Dendritic cell treated with granulocyte-macrophage colony-stimulating factor and Interleukin-4, amounts not matched to agents 40 ng/mL and 50 ng/mL, for 4 days (primary cell): ENCODE measurements around the gene NFKB2.

ENCODE experiments used
- H3K27ac Mint-ChIP-seq: one replicate; pipeline ENCODE4 v1.8.0; 2022; ENCODE audit warnings: mild to moderate bottlenecking, mixed read lengths
- H3K27me3 Mint-ChIP-seq: one replicate; pipeline ENCODE4 v1.8.0; 2022; ENCODE audit warnings: mild to moderate bottlenecking, mixed read lengths
- H3K36me3 Mint-ChIP-seq: one replicate; pipeline ENCODE4 v1.8.0; 2022; ENCODE audit warnings: low read depth, mixed read lengths
- H3K4me1 Mint-ChIP-seq: one replicate; pipeline ENCODE4 v1.8.0; 2022; ENCODE audit warnings: low read depth, mixed read lengths
- H3K4me3 Mint-ChIP-seq: one replicate; pipeline ENCODE4 v1.8.0; 2022; ENCODE audit warnings: mild to moderate bottlenecking, moderate library complexity, mixed read lengths
- H3K9me3 Mint-ChIP-seq: one replicate; pipeline ENCODE4 v1.8.0; 2022; ENCODE audit warnings: mixed read lengths
- intact Hi-C: fragments of 100-400 bp; cut with micrococcal nuclease; formaldehyde crosslinking; loops from one replicate; pipeline ENCODE4 v1.15.0; 2022

Gene NFKB2

DNA sequence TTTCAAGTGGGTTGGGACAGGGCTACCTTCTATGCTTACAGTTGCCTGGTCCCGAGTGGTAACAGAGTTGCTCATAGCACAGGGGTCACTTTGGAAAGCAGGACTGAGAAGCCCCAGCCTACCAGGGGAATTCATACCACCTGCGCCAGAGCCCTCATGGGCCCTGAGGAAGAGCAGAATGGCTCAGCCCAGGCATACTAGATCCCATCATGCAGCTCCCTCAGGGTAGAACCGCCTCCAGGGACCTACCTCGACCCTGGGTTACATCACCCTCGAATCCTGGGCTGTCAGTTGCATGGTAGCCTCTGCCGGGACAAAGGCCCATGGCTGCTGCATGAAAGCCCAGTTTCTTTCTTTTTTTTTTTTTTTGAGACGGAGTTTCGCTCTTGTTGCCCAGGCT is 34.0 kb downstream of the NFKB2 start:
- Mint-ChIP-seq H3K4me1 (peaks cover 43% of the 10 kb centered on the region), H3K9me3 (no peaks in the 10 kb centered on the region), H3K36me3 (peaks cover 51% of the 10 kb centered on the region), H3K27me3 (no peaks in the 10 kb centered on the region), H3K4me3 (no peak overlapping the region), H3K27ac (no peak overlapping the region)
- intact Hi-C loops = no loop called here

DNA sequence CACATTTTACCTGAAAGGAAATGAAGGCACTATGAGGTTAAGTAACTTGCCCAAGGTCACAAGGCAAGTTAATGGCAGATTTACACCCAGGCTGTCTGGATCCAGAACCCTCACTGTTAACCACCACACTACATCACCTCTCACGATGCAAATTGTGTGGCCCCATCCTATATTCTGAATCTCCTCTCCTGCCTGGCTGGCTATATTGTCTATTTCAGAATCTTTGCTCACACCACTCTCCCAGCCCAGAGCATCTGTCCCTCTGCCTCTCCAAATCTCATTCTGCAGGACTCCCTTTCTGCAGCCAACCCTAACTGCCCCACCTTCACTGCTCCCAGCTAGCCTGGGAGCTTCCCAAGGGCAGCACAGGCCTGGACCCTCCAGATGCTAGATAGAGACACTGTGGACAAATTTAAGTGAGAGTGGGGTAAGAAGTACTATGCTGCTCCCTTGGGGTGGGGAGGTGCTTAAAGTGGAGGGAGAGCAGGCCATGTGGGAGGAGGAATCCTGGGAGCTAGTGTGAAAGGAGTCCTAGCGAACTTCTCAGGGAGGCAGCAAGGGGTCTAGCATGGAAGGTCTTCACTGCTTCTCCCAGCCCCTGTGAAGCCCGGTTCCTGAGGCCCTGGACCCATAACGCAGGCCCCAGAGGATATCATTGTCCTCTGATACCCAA is 36.1 kb downstream of the NFKB2 start:
- Mint-ChIP-seq H3K4me3 (peak overlapping the region; percentile 92), H3K9me3 (no peaks in the 10 kb centered on the region), H3K36me3 (peaks cover 30% of the 10 kb centered on the region), H3K4me1 (peaks cover 54% of the 10 kb centered on the region), H3K27me3 (no peaks in the 10 kb centered on the region), H3K27ac (peak overlapping the region; percentile 87)
- intact Hi-C loops = loop anchor here (2.0 kb wide), 1 partner anchor 21 kb away; no protein-coding TSS in a partner anchor

DNA sequence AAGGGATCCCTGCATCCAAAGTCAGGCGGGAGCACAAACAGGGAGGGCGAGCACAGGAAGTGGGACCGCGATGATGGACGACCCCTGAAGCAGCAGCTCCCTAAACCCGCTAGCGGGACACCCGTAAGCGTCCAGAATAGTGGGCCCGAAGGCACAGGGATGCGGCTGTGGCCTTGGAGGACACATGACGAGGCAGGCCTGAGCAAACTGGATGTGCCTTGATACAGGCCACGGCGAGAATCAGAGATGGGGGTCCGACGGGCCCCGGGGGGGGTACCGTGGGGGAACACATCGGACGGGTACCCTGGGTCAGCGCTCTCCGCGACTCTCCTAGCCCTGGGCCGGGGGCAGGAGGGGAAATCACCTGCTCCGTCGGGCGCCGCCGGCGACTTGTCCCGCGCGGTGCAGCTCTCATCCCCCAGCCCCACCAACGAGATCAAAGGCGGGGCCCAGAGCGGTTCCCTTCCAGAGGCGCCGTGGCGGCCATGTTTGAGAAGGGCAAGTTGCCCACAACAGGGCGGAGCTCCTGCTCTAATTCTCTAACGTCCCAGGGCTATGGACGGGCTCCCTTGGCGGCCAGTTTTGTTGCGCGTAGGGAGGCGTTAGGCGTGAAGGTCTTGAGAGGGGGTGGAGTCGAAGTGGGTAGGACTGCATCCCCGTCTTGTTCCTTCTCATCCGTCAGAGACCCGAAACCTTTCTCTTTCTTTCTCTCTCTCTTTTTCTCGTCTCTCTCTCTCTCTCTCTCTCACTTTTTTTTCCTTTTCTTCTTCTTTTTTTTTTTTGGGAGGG is 36.9 kb downstream of the NFKB2 start, which contains the start of gene CUEDC2:
TSS of gene CUEDC2 (minus strand) at position 413 of the 789 bp plus-strand sequence. CDS start 7,386 bp downstream, outside the sequence.
- Mint-ChIP-seq H3K4me1 (peaks cover 57% of the 10 kb centered on the region), H3K4me3 (peak within 1 kb of the TSS; percentile 92), H3K27ac (peak within 1 kb of the TSS; percentile 87), H3K36me3 (peaks cover 24% of the 10 kb centered on the region), H3K9me3 (no peaks in the 10 kb centered on the region), H3K27me3 (no peaks in the 10 kb centered on the region)
- intact Hi-C loops = loop anchor here (2.0 kb wide), 1 partner anchor 20 kb away; no protein-coding TSS in a partner anchor

DNA sequence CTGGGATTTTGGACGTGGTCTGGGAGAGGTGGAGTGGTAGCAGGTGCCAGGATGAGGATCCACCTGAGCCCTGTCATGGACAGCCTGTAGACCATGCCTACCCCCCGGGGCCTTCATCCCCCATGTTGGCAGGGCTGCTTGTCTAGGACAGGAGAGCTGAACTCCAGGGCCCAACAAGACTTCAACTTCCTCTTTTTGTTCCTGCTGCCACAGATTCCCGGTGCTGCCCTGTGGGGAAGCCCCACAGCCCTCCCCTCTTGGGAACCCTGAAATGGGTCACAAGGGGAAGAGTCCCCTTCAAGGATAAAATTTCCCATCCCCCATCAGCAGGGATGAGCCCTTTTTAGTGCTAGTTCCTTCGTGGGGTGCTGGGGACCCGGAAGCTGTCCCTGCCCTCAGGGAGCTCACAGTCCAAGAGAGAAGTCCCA is 38.1 kb downstream of the NFKB2 start:
- Mint-ChIP-seq H3K27ac (peak overlapping the region; percentile 87), H3K4me3 (peak overlapping the region; percentile 92), H3K36me3 (peaks cover 33% of the 10 kb centered on the region), H3K27me3 (no peaks in the 10 kb centered on the region), H3K9me3 (no peaks in the 10 kb centered on the region), H3K4me1 (peaks cover 65% of the 10 kb centered on the region)
- intact Hi-C loops = loop anchor here (2.0 kb wide), 2 partner anchors 19 to 69 kb away; partner anchors contain the start of genes ACTR1A and SUFU

DNA sequence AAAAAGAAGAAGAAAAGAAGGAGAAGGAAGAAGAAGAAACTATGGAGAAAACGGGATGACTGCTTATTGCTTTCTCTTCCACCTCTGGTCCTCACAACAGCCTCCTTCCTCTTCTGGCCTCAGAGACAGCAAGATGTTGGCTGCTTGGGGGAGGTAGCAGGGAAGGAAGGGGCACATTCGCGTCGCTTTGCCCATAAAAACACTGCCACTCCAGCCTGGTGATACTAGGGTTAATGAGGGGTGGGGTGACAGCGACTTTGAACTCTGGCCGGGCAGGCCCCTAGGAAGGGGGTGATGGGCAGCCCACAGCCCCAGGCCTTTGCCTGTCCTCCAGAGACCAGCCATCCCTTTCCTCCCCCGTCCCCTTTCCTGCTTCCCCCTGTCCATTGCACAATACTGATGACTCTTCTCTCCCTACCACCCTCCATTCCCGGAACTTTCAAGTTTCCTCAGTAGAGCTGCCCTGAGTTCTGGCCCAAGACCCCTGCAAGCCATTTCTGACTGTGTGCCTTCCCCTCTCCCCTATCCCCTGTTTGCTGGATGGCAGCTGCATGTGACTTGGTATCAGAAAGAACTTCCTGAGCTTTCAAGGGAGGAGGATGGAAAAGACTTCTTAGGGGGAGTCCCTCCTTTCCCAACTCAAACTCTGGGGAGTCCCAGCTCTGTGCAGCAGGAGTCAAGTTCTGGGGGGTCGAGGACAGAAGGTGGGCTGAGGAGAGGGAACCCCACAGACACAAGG is 39.1 kb downstream of the NFKB2 start:
- peaks cover 39% of the 10 kb centered on the region for H3K36me3 Mint-ChIP-seq
- peaks cover 67% of the 10 kb centered on the region for H3K4me1 Mint-ChIP-seq
- peak overlapping the region; percentile 87 for H3K27ac Mint-ChIP-seq
- intact Hi-C loops = loop anchor here (2.0 kb wide), 1 partner anchor 68 kb away; the partner anchor contains the start of genes ACTR1A and SUFU
- H3K4me3 Mint-ChIP-seq = peak overlapping the region; percentile 75
- H3K27me3 Mint-ChIP-seq = no peaks in the 10 kb centered on the region
- no peaks in the 10 kb centered on the region for H3K9me3 Mint-ChIP-seq

DNA sequence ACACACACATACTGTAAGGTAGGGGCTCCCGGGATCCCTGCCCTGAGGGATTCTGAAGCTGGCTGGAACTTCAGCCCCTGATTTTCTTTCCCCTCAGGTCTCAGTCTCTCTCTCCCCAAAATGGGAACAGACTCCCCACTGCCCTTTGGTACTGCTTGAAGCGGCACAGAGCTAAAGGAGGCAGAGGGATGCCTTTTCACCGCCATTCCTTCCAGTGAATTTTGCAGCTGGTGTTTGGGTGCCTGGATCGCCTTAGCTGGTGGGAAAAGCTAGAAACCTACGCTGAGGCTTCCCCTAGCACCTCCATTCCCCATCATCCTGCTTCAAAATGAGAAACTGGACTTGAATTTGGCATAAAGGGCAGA is 39.6 kb downstream of the NFKB2 start:
- H3K4me3 Mint-ChIP-seq = peak overlapping the region; percentile 75
- no peaks in the 10 kb centered on the region for H3K27me3 Mint-ChIP-seq
- no peaks in the 10 kb centered on the region for H3K9me3 Mint-ChIP-seq
- H3K36me3 Mint-ChIP-seq = peaks cover 39% of the 10 kb centered on the region
- peaks cover 67% of the 10 kb centered on the region for H3K4me1 Mint-ChIP-seq
- peak overlapping the region; percentile 87 for H3K27ac Mint-ChIP-seq
- intact Hi-C loops = loop anchor here (2.0 kb wide), 1 partner anchor 68 kb away; the partner anchor contains the start of genes ACTR1A and SUFU

DNA sequence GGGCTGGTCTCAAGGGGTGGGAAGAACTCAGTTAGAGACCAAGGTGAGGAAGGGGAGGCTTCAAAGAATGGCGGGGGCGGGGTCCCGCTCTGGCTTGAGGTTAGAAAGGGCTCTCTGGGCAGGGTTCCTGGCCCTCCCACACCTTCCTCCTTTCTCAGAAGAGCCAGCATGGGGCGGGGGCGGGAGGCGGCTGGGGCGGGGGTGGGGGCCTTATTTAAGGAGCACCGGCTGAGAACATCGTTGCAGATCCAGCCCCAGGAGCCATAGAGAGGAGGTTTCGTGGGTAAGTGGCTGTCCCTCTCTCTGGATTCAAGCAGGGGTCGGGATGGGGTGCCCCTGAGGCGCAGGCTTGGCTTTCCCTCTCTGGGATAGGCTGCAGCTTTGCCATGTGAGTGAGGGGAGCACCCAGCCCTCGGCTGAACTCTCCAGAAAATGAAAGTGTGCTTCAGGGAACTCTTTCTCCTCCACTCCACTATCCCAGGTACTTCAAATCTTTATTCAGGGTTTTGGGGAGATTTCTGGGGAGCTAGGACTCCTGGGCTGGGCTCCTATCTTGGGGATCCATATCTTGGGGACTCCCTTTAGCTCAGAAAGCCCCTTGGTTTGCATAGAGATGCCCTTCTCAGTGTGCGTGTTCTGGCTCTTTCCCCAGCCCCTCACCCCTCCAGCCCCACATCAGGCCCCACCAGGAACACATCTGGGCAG is 40.2 kb downstream of the NFKB2 start:
- intact Hi-C loops = loop anchor here (2.0 kb wide), 1 partner anchor 67 kb away; the partner anchor contains the start of genes ACTR1A and SUFU
- Mint-ChIP-seq H3K4me3 (peak overlapping the region; percentile 75), H3K9me3 (no peaks in the 10 kb centered on the region), H3K27me3 (no peaks in the 10 kb centered on the region), H3K4me1 (peaks cover 69% of the 10 kb centered on the region), H3K36me3 (peaks cover 39% of the 10 kb centered on the region), H3K27ac (peak overlapping the region; percentile 87)

DNA sequence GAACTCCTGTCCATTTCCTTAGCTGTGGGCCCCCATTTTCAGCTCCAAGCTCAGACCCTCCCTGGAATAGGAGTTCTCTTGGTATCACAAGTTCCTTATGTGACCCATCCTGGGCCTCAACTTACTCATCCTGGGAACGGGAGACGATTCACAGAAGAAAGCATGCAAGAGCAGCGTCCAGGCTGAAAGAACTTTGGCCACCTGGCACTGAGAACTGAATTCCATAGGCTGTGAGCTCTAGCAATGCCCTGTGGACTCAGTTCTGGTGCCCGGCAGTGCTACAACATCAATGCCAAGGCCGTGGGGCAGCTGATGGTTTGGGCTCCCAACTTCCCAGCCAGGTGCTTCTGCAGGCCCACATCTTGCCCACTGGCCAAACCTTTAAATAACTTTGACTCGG is 40.8 kb downstream of the NFKB2 start:
- Mint-ChIP-seq H3K4me3 (peak overlapping the region; percentile 75), H3K27me3 (no peaks in the 10 kb centered on the region), H3K4me1 (peaks cover 75% of the 10 kb centered on the region), H3K9me3 (no peaks in the 10 kb centered on the region), H3K36me3 (peaks cover 39% of the 10 kb centered on the region), H3K27ac (peak overlapping the region; percentile 87)
- intact Hi-C loops = no loop called here

DNA sequence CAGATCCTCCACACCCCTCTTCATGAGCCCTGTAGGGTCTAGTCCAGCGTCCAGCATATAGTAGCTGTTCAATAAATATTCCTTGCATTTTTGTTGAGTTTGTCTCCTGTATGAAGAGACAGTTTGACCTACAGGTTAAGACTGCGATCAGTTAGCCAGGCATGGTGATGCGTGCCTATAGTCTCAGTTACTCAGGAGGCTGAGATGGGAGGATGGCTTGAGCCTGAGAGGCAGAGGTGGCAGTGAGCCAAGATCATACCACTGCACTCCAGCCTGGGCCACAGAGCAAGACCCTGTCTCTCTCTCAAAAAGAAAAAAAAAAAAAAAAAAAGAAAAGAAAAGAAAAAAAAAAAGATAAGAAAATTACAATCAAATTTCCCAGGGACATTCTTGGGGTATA is 42.0 kb downstream of the NFKB2 start:
- H3K4me1 Mint-ChIP-seq = peaks cover 74% of the 10 kb centered on the region
- H3K4me3 Mint-ChIP-seq = peak overlapping the region; percentile 75
- no peaks in the 10 kb centered on the region for H3K9me3 Mint-ChIP-seq
- peaks cover 27% of the 10 kb centered on the region for H3K36me3 Mint-ChIP-seq
- no peaks in the 10 kb centered on the region for H3K27me3 Mint-ChIP-seq
- intact Hi-C loops = no loop called here
- peak overlapping the region; percentile 65 for H3K27ac Mint-ChIP-seq

DNA sequence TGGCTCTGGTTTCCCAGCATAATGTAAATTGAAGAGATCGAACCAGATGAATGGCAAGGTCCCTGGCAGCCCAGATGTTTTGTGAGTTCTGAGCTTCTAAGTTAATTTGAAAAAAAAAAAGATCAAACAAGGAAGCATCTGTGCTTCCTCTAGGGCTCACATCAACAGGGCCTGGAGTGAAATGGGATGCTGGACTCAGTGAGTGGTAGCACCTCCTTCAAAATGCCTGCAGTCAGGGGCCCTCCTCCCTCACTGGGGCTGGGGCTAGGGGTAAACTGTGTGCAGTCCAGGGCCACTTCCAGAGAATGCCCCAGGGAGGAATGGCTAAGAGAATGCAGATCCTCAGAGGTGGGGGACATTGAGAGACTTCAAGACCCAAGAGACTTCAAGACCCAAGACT is 42.9 kb downstream of the NFKB2 start:
- Mint-ChIP-seq H3K9me3 (no peaks in the 10 kb centered on the region), H3K4me3 (peak overlapping the region; percentile 75), H3K27me3 (no peaks in the 10 kb centered on the region), H3K4me1 (peaks cover 65% of the 10 kb centered on the region), H3K36me3 (peaks cover 26% of the 10 kb centered on the region), H3K27ac (peak overlapping the region; percentile 65)
- intact Hi-C loops = no loop called here

DNA sequence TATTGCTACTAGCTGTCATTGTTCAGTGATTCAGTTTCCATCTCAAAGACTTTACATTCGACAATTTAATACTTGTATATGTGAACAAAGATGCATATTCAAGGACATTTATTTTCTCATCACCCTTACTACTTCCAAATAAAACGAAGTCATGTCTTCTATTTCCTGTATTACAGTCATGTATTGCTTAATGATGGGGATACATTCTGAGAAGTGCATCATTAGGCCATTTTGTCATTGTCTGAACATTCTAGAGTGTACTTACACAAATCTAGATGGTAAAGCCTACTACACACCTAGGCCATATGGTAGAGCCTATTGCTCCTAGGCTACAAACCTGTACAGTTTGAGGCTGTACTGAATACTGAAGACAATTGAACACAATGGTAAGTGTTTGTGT is 49.3 kb downstream of the NFKB2 start:
- intact Hi-C loops = no loop called here
- Mint-ChIP-seq H3K4me1 (peaks cover 27% of the 10 kb centered on the region), H3K4me3 (no peak overlapping the region), H3K9me3 (no peaks in the 10 kb centered on the region), H3K27me3 (no peaks in the 10 kb centered on the region), H3K27ac (no peak overlapping the region), H3K36me3 (peaks cover 13% of the 10 kb centered on the region)

DNA sequence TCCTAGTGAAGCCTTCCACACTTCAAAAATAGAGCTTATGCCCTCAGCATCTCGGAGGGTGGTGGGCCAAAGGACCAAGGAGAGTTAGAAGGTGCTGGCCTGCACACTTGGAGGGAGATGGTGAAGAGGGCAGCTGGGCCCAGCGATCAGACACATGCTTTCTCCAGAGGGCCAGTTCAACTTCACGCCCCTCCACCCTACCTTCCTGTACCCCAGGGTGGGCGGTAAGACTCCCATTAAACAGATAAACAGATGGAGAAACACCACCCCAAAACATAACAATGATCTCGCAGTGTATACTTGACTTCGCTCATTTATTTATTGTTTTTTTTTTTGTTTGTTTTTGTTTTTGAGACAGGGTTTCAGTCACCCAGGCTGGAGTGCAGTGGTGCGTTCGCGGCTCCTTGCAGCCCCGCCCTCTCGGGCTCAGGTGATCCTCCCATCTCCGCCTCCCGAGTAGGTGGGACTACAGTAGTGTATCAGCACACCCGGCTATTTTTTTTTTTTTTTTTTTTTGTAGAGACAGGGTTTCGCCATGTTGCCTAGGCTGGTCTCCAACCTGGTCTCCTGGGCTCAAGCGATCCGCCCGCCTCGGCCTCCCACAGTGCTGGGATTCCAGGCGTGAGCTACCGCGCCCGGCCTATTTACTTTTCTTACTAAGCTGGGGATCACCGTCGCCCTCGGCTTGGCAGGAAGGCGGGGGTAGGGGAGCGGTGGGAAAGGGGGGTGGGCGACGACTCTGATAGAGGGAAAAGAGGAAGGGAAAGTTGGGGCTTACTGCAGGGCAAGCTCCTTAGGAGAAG is 54.0 kb downstream of the NFKB2 start:
- Mint-ChIP-seq H3K4me1 (peaks cover 48% of the 10 kb centered on the region), H3K4me3 (peak overlapping the region; percentile 83), H3K9me3 (no peaks in the 10 kb centered on the region), H3K27ac (peak overlapping the region; percentile 87), H3K36me3 (peaks cover 11% of the 10 kb centered on the region), H3K27me3 (no peaks in the 10 kb centered on the region)
- intact Hi-C loops = no loop called here

DNA sequence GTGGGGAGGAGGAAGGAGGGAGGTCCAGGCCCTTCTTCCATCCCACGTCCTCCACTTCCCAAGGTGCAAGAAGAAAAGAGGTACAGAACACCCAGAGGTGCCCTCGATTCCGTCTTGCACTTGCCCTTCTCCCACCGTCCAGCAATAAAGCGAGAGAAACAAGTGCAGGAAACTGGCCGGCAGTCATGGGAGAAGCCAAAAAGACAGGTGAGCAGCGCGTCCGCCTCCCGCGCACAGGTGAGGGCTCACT is 54.5 kb downstream of the NFKB2 start:
- H3K27me3 Mint-ChIP-seq = no peaks in the 10 kb centered on the region

More for the DNA sequence above, 54.5 kb downstream of the NFKB2 start:
- no peaks in the 10 kb centered on the region for H3K9me3 Mint-ChIP-seq
- peaks cover 11% of the 10 kb centered on the region for H3K36me3 Mint-ChIP-seq
- intact Hi-C loops = no loop called here
- peak overlapping the region; percentile 87 for H3K27ac Mint-ChIP-seq
- peaks cover 52% of the 10 kb centered on the region for H3K4me1 Mint-ChIP-seq
- peak overlapping the region; percentile 83 for H3K4me3 Mint-ChIP-seq
